Stimulated activated naive CD8-positive, alpha-beta T cell treated with anti-CD3 and anti-CD28 coated beads, Interleukin-15, amount 100 ng/mL, for 72 hours (primary cell): Measurements from ENCODE around the gene WFS1.

Source experiments
- ATAC-seq: fragments of 150-1000 bp; cut with Tn5 transposase; 2 replicates; pipeline ENCODE4 v1.10.0; 2021; ENCODE audit warnings: mild to moderate bottlenecking, moderate library complexity
- DNase-seq, 2 donors: peaks; one replicate each; pipeline ENCODE4 v3.0.0; 2021 to 2022
- H3K27ac Mint-ChIP-seq, 2 donors: one replicate each; pipeline ENCODE4 v1.8.0; 2022; ENCODE audit warnings: mild to moderate bottlenecking in 2 of 2, mixed read lengths in 2 of 2, moderate library complexity in 2 of 2
- H3K27me3 Mint-ChIP-seq: one replicate; pipeline ENCODE4 v1.8.0; 2022; ENCODE audit warnings: mixed read lengths
- H3K4me1 Mint-ChIP-seq: one replicate; pipeline ENCODE4 v1.8.0; 2022; ENCODE audit warnings: mild to moderate bottlenecking, mixed read lengths
- H3K4me3 Mint-ChIP-seq, 2 donors: one replicate each; pipeline ENCODE4 v1.8.0; 2022; ENCODE audit warnings: mild to moderate bottlenecking in 2 of 2, mixed read lengths in 2 of 2, moderate library complexity in 1 of 2
- H3K9me3 Mint-ChIP-seq, 2 donors: one replicate each; pipeline ENCODE4 v1.8.0; 2022; ENCODE audit warnings: mixed read lengths in 2 of 2

WFS1 gene

GRCh38 chr4:6267573-6267972, 2.1 kb upstream of the WFS1 start:
- no peak for DNase-seq
- no peak for ATAC-seq
- no peaks in the 10 kb centered on the region for H3K9me3 Mint-ChIP-seq
- H3K27me3 Mint-ChIP-seq = peaks cover 36% of the 10 kb centered on the region
- H3K27ac Mint-ChIP-seq = no peak overlapping the region
- H3K4me1 Mint-ChIP-seq = peaks cover 26% of the 10 kb centered on the region
- no peak overlapping the region for H3K4me3 Mint-ChIP-seq

GRCh38 chr4:6268650-6269615, 717 bp upstream of the WFS1 start:
- H3K9me3 Mint-ChIP-seq = no peaks in the 10 kb centered on the region
- DNase-seq = no peak
- H3K4me3 Mint-ChIP-seq = peak overlapping the region; percentile 79 to 81
- peak overlapping the region in 1 of 2 donors; percentile 83 for H3K27ac Mint-ChIP-seq
- peaks cover 26% of the 10 kb centered on the region for H3K4me1 Mint-ChIP-seq
- peak; percentile 35 for ATAC-seq
- peaks cover 36% of the 10 kb centered on the region for H3K27me3 Mint-ChIP-seq

- Mint-ChIP-seq H3K9me3 (no peaks in the 10 kb centered on the region), H3K4me1 (peaks cover 26% of the 10 kb centered on the region), H3K4me3 (peak overlapping the region; percentile 71 to 81), H3K27ac (no peak overlapping the region), H3K27me3 (peaks cover 36% of the 10 kb centered on the region)
- no peak for DNase-seq
- ATAC-seq = no peak
Observed at GRCh38 chr4:6270636-6271121, 1.0 kb downstream of the WFS1 start.

- peaks cover 26% of the 10 kb centered on the region for H3K4me1 Mint-ChIP-seq
- H3K27ac Mint-ChIP-seq = no peak overlapping the region
- DNase-seq (no peak), ATAC-seq (no peak)
- peaks cover 36% of the 10 kb centered on the region for H3K27me3 Mint-ChIP-seq
- H3K4me3 Mint-ChIP-seq = peak overlapping the region; percentile 71 to 81
- no peaks in the 10 kb centered on the region for H3K9me3 Mint-ChIP-seq
Observed at GRCh38 chr4:6271206-6271605, 1.6 kb downstream of the WFS1 start.

- Mint-ChIP-seq H3K27ac (no peak overlapping the region), H3K4me3 (no peak overlapping the region), H3K9me3 (no peaks in the 10 kb centered on the region), H3K27me3 (peaks cover 36% of the 10 kb centered on the region), H3K4me1 (peaks cover 26% of the 10 kb centered on the region)
- DNase-seq = no peak
- ATAC-seq = no peak
Observed at GRCh38 chr4:6271701-6272465, 2.2 kb downstream of the WFS1 start.

GRCh38 chr4:6272863-6273660, 3.4 kb downstream of the WFS1 start:
- peak overlapping the region in 1 of 2 donors; percentile 62 for H3K27ac Mint-ChIP-seq
- DNase-seq = no peak
- no peaks in the 10 kb centered on the region for H3K9me3 Mint-ChIP-seq
- no peak for ATAC-seq
- peaks cover 25% of the 10 kb centered on the region for H3K27me3 Mint-ChIP-seq
- no peak overlapping the region for H3K4me3 Mint-ChIP-seq
- peaks cover 30% of the 10 kb centered on the region for H3K4me1 Mint-ChIP-seq

- Mint-ChIP-seq H3K4me3 (no peak overlapping the region), H3K4me1 (peaks cover 35% of the 10 kb centered on the region), H3K9me3 (no peaks in the 10 kb centered on the region), H3K27ac (no peak overlapping the region), H3K27me3 (peaks cover 19% of the 10 kb centered on the region)
- no peak for ATAC-seq
- DNase-seq = no peak
Observed at GRCh38 chr4:6273661-6273990, 4.0 kb downstream of the WFS1 start.

GRCh38 chr4:6275351-6275750, 5.7 kb downstream of the WFS1 start:
- Mint-ChIP-seq H3K4me1 (peaks cover 36% of the 10 kb centered on the region), H3K27ac (no peak overlapping the region), H3K4me3 (no peak overlapping the region), H3K9me3 (no peaks in the 10 kb centered on the region), H3K27me3 (peaks cover 14% of the 10 kb centered on the region)
- ATAC-seq (no peak), DNase-seq (no peak)

GRCh38 chr4:6275898-6276806, 6.5 kb downstream of the WFS1 start:
- no peak for DNase-seq
- peaks cover 28% of the 10 kb centered on the region for H3K4me1 Mint-ChIP-seq
- peak overlapping the region in 1 of 2 donors; percentile 13 for H3K27ac Mint-ChIP-seq
- no peak for ATAC-seq
- H3K4me3 Mint-ChIP-seq = no peak overlapping the region
- peaks cover 11% of the 10 kb centered on the region for H3K27me3 Mint-ChIP-seq
- no peaks in the 10 kb centered on the region for H3K9me3 Mint-ChIP-seq

GRCh38 chr4:6277139-6277802, 7.6 kb downstream of the WFS1 start:
- H3K9me3 Mint-ChIP-seq = no peaks in the 10 kb centered on the region
- no peak for ATAC-seq
- H3K27me3 Mint-ChIP-seq = no peaks in the 10 kb centered on the region

GRCh38 chr4:6277935-6278800, 8.5 kb downstream of the WFS1 start:
- Mint-ChIP-seq H3K9me3 (no peaks in the 10 kb centered on the region), H3K27me3 (no peaks in the 10 kb centered on the region), H3K4me1 (peaks cover 18% of the 10 kb centered on the region), H3K4me3 (peak overlapping the region in 1 of 2 donors; percentile 15), H3K27ac (no peak overlapping the region)
- ATAC-seq = peak; percentile 5
- no peak for DNase-seq

More at GRCh38 chr4:6277139-6277802, 7.6 kb downstream of the WFS1 start:
- no peak overlapping the region for H3K4me3 Mint-ChIP-seq
- no peak for DNase-seq
- H3K4me1 Mint-ChIP-seq = peaks cover 18% of the 10 kb centered on the region
- no peak overlapping the region for H3K27ac Mint-ChIP-seq

- ATAC-seq (peak; percentile 85), DNase-seq (peak in 1 of 2 donors; percentile 39)
- no peaks in the 10 kb centered on the region for H3K27me3 Mint-ChIP-seq
- H3K4me3 Mint-ChIP-seq = peak overlapping the region in 1 of 2 donors; percentile 15
- H3K9me3 Mint-ChIP-seq = no peaks in the 10 kb centered on the region
- H3K27ac Mint-ChIP-seq = no peak overlapping the region
- peaks cover 18% of the 10 kb centered on the region for H3K4me1 Mint-ChIP-seq
Observed at GRCh38 chr4:6278801-6279197, 9.1 kb downstream of the WFS1 start.

- ATAC-seq (no peak), DNase-seq (no peak)
- H3K9me3 Mint-ChIP-seq = no peaks in the 10 kb centered on the region
- H3K4me1 Mint-ChIP-seq = peaks cover 18% of the 10 kb centered on the region
- H3K4me3 Mint-ChIP-seq = no peak overlapping the region
- no peak overlapping the region for H3K27ac Mint-ChIP-seq
- H3K27me3 Mint-ChIP-seq = no peaks in the 10 kb centered on the region
Observed at GRCh38 chr4:6279582-6280289, 10.1 kb downstream of the WFS1 start.
